ENCODE data around the gene ROR1.

Gene ROR1

GRCh38 chr1:63913533-63913932 is 139.7 kb downstream of the ROR1 start:
- DNase-seq (ENCODE audit: low read depth): no peak

DNA sequence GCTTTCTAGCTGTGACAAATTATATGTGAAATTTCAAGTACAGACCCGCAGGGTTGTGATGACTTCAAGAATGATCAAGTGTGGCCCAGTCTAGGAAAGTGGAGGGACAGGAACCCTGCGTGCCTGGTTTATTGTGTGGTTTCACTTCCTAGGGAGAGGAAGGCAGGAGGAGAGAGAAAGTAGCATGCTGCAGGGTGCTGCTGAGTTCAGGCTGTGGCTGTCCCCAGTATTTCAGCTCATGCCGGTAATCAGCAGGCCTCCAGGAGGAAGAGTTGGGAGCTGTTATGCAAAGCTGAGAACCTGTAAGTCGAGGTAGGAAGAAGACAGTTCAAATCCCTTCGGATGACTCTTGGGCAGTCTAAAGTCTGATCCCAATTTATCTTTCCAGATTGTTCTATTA is 140.4 kb downstream of the ROR1 start:
- no peak for DNase-seq (ENCODE audit: low read depth)

- DNase-seq (ENCODE audit: low read depth): no peak
Observed at GRCh38 chr1:63914706-63915105, 140.9 kb downstream of the ROR1 start.

GRCh38 chr1:63915121-63915520 is 141.3 kb downstream of the ROR1 start:
- no peak for DNase-seq (ENCODE audit: low read depth)

DNA sequence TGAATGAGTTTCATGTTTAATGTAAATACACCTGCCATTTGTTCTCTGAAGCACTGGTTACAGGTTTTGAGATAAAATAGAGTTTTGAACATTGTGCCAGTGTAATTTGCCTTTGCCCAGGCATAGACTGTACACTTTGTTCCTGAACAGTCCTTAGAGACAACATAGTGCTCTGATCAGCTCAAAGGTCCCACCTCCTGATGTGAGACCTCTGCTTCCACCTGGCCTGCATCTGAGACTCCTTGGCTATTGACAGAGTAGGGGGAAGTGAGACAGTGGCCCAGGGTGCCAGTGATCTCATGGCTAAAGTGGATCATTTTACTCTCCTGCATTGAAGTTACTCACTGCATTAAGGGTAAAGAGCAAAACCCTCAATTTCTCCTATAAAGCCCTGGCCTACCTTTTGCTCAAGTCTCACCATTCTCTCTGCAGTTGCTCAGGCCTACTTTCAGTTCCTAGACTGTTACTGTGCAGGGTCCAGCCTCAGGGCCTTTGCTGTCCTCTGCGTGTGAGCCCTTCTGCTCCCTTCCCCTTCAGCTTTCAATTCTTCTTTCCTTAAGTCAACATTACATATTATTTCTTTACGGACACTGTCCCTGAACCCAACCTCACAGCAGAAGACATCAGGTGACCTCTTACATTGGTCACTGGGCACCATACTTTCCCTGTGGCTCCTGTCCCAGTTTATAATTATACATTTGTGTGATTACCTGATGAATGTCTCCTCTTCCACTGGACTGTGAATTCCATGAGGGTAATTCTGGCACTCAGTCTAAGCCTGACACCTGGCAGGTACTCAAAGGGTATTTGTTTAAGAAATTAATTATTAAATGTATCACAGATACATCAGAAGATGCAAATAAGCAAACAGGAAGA is 142.9 kb downstream of the ROR1 start:
- DNase-seq (ENCODE audit: low read depth): no peak

DNA sequence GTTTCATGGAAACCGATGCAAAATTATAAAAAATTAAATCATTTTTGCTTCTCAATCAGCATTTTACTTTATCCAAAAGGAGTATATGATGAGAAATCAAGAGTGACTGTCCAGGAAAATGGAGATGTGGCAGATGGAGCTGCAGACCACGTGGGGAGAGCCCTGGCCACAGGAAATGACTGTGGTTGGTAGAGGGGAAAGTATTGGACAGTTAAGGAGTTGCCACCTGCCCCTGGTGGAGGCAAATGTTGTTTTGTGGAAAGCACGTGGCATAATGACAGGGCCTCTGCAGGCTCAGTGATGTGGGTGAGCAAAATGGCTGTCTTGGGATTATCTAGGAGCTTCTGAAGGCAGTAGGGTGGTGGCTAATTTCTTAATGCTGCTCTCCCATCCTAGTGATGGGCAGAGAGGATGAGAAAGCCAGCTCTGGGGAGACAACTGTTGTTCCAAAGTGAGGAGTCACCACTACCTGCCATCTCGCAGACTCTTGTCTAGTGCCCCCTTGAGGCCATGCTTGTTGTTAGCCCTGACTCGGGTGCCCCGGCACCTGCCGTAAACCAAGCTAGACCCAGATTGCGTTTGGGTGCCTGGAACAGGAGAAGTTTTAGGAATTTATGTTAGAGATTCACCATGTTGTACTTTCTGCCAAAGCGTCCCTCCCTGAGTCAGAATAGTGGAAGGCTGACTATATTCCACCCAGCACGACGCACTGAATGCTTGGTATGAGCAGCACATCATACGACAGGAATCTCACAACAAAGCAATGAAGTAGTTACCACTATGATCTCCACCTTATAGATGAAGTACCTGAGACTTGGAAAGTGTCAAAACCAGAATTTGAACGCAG is 144.0 kb downstream of the ROR1 start:
- no peak for DNase-seq (ENCODE audit: low read depth)

DNA sequence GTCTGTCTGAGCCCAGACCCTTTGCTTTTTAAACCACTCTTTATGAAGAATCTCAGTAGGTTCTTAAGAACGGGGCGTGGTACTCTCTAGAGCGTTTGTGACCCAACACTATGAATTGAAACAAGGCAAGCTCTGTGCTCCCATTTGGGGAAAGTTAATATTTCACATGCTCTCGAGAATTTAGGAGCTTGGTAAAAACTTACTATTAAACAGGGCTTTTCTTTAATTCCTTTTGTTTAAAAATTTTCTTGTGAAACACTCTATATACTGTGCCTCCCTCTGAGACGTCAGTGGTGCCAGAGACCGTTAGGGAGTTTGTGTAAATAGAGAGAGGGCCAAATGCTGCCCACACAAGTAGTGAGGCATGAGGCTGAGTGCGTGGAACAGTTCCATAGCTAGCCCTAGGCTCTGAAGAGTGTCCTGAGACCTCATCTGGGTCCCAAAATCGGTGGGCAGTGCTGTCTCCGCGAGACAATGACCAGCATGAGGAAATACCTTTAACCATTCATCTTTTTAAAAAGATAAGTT is 144.7 kb downstream of the ROR1 start:
- no peak for DNase-seq (ENCODE audit: low read depth)

DNA sequence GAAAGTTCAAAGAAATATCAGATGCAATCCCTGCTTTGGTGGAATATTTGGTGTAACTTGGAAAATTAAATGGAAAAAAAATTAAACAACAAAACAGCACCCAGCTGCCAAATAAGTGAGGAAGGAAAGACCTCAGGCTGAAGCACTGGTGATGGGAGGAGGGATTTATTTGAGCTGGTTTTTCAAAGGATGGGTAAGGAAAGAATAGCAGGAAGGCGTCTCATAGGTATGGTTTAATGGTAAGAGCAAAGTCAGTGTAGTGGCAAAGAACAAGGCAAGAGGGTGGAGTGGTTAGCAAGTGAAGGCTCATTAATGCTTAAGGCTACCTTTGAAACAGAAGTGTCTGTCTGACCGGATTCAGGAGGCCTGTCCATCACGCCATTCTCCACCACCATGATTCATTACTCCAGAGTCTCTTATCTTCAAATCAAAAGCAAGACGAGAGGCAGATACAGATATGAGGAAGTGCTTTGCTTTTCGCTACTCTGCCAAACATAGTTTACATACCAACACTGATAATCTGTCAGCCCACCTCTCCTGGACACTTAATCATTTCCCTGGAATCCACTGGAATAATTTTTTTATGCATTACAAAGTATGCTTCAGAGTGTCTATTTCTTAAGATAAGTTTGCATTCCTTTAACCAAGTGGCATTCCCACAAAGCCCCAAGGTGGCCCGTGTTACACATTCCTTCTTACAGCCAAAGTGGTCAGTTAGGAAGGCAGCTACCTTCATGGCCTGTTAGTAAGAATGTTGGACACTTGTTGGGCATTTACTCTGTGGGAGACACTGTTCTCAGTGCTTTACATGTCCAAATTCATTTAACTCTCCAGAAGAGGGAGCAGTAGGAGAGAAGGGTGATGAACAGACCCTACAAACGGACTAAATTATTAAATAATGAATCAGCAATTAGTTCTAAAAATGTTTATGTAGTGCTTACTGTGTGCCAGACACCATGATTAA is 146.6 kb downstream of the ROR1 start:
- no peak for DNase-seq (ENCODE audit: low read depth)

- no peak for DNase-seq (ENCODE audit: low read depth)
Observed at GRCh38 chr1:63921359-63921758, 147.5 kb downstream of the ROR1 start.

DNA sequence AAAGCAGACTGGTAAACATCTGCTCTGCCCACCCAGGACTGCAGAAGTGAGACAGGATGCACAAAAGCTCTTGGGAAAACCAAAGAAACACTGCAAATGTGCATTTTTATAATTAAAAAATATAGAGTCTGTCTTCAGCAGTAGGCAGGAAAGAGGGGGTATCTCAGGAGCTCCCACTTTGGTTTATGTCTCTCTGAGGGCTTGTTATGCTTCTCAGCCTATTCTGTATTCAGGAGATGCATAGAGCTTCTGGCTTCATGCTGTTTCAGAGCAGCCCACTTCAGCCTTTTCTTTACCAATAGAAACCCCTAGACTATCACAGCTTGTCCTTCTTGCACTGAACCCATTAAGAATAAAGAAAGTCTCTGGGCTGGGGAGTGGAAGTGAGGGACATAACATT is 148.0 kb downstream of the ROR1 start:
- DNase-seq (ENCODE audit: low read depth): no peak

DNA sequence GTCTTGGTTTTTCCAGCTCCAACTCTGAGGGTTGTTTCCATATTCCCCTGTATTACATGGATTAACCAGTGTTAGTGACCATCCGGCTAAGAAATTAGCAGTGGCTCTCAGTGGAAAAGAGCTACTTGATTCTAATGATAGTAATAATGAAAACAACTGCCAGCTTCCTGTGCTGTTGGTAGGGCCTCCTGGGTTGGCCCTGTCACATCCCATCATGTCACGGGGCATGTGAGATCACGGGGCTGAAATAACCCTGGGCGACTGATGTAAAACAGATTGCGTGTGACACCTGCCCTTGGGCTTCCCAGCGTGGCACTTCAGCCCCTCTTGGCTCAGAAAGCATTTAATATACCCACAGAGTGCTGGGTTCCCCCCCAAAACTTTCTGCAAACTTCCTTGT is 149.0 kb downstream of the ROR1 start:
- DNase-seq (ENCODE audit: low read depth): no peak

DNA sequence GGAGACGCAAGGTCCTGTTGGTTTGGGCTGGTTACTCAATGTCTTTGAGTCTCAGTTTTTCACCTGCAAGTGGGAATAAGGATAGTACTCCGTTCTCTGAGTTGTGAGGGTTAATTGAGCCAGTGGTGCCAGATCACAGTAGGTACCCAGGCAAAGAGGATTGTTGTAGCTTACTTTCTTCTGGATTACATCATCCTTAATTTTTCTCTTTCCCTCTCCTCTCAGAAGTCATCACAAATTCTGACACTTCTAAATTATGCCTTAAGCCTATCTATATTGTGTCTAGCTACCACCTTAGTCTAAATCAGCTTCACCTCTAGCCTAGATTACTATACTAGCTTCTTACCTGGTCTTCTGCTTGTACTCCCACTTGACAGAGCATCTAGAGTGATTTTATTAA is 149.5 kb downstream of the ROR1 start:
- no peak for DNase-seq (ENCODE audit: low read depth)

DNA sequence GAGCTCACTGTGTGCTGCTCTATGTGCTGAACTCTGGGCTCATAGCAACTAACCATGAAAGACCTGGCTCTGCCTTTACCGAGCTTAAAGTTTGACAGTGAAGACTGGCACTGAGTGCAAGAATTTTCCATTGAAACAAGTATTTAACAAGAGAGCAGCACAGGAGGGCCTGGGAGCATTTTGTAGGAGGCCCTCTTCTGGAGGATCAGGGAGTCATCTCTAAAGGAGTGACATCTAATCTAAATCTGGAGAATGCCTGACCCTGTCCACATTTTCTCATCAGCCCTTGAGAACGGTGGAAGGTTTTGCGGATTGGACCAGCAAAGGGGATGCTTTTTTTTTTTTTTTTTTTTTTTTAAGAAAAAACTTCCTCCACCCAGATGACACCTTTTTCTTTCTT is 150.8 kb downstream of the ROR1 start:
- DNase-seq (ENCODE audit: low read depth): no peak

GRCh38 chr1:63928186-63929105 is 154.6 kb downstream of the ROR1 start:
- no peak for DNase-seq (ENCODE audit: low read depth)

DNA sequence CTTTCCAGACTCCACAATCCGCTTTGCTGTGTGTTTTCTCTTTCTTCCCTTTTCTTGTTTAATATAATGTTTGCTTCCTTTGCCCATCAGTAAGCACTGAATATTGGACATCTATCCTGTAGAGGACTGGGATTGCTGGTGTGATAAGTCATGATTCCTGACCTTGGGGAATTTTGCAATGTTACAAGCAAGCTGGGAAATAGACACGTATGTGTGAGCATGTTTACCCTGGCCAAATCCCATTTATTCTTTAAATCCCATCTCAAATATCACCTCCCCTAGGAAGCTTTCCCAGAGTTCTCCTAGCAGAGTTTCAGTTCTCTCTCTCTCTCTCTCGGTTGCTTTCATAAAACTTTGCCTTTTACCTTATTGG is 155.3 kb downstream of the ROR1 start:
- no peak for DNase-seq (ENCODE audit: low read depth)

DNA sequence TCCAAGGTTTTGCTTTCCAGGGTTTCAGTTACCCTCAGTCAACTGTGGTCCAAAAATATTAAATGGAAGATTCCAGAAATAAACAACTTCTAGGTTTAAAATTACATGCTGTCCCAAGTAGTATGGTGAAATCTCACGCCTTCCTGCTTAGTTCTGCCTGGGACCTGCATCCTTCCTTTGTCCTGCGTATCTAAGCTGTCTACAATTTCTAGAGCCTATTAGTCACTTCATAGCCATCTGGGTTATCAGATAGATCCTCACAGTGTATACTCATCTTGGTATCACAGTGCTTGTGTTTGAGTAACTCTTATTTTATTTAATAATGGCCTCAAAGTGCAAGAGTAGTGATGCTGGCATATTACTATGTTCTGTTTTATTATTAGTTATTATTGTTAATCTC is 157.7 kb downstream of the ROR1 start:
- DNase-seq (ENCODE audit: low read depth): no peak

DNA sequence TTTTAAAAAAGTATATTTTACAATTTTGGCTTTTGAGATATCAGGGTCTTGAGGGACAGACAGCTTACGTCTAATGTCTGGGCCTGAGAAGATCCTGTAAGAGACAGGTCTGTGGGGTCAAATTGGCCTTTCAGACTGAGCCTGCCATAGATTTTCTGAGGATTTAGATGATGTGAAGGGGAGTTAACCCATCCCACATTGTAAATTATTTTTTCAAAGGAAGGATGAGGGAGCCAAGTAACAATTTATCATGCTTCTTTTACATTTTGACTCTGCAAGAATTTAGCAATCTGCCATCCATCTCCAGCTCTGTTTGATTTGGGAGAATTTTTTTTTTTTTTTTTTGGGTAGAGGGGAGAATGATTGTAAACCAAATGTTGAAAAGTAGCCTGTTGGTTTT is 160.9 kb downstream of the ROR1 start:
- no peak for DNase-seq (ENCODE audit: low read depth)

GRCh38 chr1:63935143-63935542 is 161.3 kb downstream of the ROR1 start:
- no peak for DNase-seq (ENCODE audit: low read depth)

DNA sequence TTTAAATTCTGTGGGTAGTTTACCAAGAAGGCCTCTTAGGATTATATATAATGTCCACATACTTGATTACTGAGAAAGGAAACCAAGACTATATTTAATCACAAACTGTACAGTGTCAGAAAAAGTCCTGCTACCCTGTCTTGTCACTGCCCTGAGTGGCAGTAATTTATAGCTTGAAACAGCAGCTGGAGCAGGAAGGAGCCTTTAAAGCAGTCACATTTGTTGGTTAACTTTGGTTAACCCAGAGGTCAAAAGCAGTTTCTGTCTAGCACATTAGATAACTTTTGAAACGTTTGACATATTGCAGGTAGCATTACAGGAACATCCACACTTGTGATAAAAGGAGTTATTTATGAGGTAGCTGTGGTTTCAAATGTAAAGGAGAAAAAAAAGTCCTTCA is 161.7 kb downstream of the ROR1 start:
- DNase-seq (ENCODE audit: low read depth): no peak

DNA sequence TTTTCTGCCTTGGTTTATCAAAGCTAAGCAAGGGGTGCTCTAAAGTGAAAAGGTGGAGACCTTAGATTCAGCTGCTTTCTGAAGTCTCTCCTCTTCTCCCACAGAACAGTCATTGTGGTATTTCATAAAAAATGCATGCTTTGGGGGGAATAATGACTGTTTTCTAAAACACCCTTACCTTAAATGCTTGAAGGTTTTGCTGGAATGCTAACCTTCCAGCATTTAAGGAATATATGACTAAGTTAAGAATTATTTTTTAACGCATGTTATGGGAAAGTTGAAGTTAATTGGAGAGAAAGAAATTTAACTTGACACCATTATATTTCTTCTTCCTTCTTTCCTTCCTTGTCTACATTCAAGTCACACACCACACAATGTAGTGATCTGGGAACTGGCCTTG is 162.5 kb downstream of the ROR1 start:
- no peak for DNase-seq (ENCODE audit: low read depth)

- DNase-seq (ENCODE audit: low read depth): no peak
Observed at GRCh38 chr1:63936801-63937200, 163.0 kb downstream of the ROR1 start.
